ENCODE data around the gene CPXM1.

The CPXM1 gene

DNA sequence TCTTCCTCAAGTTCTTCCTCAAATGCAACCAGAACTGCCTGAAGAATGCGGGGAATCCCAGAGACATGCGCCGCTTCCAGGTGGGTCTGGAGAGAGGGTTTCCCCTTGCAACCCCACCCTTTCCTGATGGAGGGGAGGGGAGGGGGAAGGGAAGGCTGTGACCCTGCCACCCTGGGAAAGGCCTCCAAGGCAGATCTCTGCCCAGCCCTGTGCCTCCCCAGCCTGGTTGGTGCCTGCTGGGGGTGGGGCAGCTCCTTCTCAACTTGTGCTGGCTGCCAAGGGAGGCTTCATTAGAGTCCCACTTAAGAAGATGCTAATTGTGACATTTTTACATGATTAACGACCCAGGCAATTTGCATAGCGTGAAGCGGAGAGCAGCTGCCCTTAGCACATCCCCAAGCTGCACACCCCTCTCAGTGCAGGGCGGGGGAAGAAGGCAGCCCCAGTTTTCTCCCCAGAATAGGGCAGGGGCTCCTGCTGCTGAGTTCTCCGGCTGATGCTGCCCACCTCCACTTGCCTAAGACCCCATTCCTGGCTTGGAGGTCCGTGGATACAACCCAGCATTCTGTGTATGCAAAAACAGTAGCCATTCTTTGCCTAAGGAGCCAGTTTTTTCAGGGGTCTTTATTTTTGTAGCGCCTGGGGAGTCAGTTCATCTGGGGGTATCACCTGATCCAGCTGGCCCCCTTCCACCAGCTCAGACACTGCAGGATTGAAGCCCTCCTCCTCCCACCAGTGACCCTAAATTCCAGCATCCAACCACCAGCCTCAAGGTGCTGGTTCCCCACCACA is 51.7 kb downstream of the CPXM1 start:
- TF ChIP-seq, protein P1, sequence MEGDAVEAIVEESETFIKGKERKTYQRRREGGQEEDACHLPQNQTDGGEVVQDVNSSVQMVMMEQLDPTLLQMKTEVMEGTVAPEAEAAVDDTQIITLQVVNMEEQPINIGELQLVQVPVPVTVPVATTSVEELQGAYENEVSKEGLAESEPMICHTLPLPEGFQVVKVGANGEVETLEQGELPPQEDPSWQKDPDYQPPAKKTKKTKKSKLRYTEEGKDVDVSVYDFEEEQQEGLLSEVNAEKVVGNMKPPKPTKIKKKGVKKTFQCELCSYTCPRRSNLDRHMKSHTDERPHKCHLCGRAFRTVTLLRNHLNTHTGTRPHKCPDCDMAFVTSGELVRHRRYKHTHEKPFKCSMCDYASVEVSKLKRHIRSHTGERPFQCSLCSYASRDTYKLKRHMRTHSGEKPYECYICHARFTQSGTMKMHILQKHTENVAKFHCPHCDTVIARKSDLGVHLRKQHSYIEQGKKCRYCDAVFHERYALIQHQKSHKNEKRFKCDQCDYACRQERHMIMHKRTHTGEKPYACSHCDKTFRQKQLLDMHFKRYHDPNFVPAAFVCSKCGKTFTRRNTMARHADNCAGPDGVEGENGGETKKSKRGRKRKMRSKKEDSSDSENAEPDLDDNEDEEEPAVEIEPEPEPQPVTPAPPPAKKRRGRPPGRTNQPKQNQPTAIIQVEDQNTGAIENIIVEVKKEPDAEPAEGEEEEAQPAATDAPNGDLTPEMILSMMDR (conservative IDR thresholded peaks at IDR 0.05; ENCODE audit: low read depth, low read length) = no peak
- DNase-seq (ENCODE audit: low read depth) = no peak
- H3K4me3 ChIP-seq (ENCODE audit: low read length) = no peak overlapping the region

DNA sequence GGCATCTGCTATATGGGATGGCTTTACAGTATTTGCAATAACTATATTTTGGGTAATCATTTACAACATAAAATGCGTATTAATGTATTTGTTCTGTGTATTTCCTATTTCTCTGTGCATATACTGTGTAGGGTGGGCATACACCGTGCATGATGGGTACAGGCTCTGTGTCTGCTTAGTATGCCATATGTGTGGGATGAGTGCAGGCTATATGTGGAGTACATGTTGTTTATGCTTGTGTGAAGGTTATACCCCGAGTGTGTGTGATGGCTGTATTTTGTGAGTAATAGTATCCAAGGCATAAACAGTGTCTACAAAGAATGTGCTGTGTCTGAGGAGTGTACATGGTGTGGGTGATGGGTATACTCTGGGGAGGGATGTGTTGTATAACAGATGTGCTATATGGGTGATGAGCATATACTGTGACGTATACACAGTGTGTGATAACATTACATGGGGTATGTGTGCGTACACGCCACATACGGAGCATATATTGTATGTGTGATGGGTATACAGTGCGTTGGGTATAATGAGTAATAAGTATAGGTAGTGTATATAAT is 52.7 kb downstream of the CPXM1 start:
- TF ChIP-seq, protein P1 (conservative IDR thresholded peaks at IDR 0.05; ENCODE audit: low read depth, low read length) = no peak
- DNase-seq (ENCODE audit: low read depth) = no peak
- H3K4me3 ChIP-seq (ENCODE audit: low read length) = no peak overlapping the region

DNA sequence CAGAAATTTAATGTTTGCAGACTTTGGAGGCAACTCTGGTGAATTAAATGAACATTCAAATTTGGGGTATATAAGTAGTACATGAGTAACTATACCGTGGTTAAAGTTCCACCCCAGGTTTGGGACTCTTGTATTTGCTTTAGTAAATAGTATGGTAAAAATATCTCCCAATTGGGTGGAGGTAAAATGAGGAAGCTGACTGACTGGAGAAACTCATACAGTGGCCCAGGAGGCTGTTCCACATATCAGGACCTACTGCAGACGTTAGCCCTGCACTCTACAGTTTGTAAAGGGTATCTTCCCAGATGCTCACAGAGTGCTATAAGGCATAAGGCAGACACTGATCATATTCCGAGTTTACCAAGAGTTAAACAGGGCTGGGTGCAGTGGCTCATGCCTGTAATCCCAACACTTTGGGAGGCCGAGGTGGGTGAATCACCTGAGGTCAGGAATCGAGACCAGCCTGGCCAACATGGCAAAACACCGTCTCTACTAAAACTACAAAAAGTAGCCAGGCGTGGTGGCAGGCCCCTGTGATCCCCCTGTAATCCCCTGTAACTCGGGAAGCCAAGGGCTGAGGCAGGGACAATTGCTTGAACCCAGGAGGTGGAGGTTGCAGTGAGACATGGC is 53.7 kb downstream of the CPXM1 start:
- TF ChIP-seq, protein P1 (conservative IDR thresholded peaks at IDR 0.05; ENCODE audit: low read depth, low read length) = no peak
- no peak for DNase-seq (ENCODE audit: low read depth)
- no peak overlapping the region for H3K4me3 ChIP-seq (ENCODE audit: low read length)

DNA sequence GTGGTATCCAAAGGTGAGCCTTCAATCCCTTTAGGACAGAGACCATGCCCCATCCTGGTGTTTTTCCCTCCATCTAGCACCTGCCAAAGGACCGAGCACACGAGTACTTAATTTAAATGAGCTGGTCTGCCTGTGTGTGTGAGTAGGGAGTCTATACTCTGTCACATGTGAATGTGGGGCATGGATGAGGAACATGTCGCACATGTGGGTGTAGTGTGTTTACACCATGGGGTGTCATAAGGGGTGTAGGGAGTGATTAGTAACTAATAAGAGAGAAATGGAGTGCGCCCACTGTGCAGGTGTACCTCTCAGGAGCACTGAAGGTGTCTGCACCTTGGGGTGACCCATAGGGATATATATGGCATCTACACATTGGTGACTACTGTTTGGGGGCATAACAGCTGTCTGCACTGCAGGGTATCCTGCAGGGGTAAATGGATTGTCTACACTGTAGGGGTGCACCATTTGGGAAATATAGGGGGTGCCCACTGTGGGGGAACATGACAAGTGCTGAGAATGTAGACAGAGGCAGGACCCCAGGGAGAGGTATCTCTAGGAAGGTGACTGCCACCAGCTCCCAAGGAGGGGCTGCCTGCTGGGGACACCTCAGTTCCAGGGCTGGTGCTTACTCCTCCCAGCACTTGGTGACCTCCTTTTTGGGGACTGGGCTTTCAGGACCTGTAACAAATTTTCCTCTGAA is 54.3 kb downstream of the CPXM1 start:
- no peak for DNase-seq (ENCODE audit: low read depth)
- no peak overlapping the region for H3K4me3 ChIP-seq (ENCODE audit: low read length)
- TF ChIP-seq, protein P1 (conservative IDR thresholded peaks at IDR 0.05; ENCODE audit: low read depth, low read length) = no peak

DNA sequence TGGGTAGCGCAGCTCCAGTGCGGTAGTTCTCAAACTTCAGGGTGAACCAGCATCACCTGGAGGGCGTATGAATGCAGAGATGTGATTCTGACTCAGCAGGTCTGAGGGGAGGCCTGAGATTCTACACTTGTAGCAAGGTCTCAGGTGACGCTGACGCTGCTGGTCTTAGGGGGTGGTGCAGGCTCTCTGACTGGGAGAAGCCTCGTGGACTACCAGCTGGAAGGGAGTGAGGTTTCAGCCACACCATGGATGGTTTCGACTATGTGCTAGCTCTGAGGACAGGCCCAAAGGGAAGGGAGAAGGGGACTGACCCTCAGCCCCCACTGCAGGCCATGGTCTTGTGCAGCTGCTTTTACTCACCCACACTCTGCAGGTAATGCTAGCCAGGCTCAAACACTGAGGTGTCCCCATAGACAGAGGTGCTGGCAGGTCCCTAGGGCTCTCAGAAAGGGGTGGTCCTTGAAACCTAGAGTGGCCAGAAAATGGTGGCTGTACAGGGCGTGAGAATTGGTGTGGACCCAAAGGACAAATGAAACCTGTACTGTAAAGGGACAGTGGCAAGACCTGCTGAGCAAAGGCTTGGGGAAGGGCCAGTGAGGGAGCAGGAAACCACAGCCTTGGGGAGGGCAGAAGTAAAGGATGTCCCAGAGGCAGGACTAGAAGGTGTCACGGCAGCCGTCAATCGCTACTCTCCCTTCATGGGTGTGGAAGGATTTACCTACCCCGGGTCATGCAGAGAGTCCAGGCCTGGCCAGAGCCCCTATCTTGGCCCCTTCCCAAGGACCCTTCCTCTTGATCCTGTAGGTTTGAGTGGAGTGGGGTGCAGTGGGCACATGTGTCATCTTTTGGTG is 55.1 kb downstream of the CPXM1 start:
- TF ChIP-seq, protein P1 (conservative IDR thresholded peaks at IDR 0.05; ENCODE audit: low read depth, low read length) = no peak
- DNase-seq (ENCODE audit: low read depth) = no peak
- H3K4me3 ChIP-seq (ENCODE audit: low read length) = no peak overlapping the region
